Spleen (tissue), 7 donors: ENCODE data around the gene FA2H.

Experiments used
- POLR2A ChIP-seq, 3 donors: fragments of 450-650 bp; IDR thresholded peaks; one replicate each; pipeline ENCODE4 v1.5.1; 2017; ENCODE audit warnings: antibody characterized with exemption in 3 of 3, mild to moderate bottlenecking in 1 of 3
- POLR2AphosphoS5 ChIP-seq, 3 donors: sonication (generic); formaldehyde crosslinking; IDR thresholded peaks; one replicate each; pipeline ENCODE4 v1.5.1; 2017; ENCODE audit warnings: antibody characterized with exemption in 3 of 3
- TF ChIP-seq, protein P1 (sequence below), 11 experiments: fragments of 200-600 bp in 7 of 11; fragments of 450-650 bp in 4 of 11; sonication (generic) in 4 of 11; IDR thresholded peaks in 8 of 11; conservative IDR thresholded peaks in 3 of 11; 1 replicate in 7 of 11; 2 replicates in 4 of 11; pipeline versions ENCODE4 v1.4.0 to v1.8.0; 2016 to 2021; ENCODE audit warnings: antibody characterized with exemption in 11 of 11, inconsistent platforms in 4 of 11, mild to moderate bottlenecking in 1 of 11
- donor health status: DM: no; HTN: no; CAD: no; lungs with moderate emphysema.
- donor health status: DM: no; HTN: no; CAD: no.
- donor health status: DM: no; HTN: no; CAD: no.

DNA sequence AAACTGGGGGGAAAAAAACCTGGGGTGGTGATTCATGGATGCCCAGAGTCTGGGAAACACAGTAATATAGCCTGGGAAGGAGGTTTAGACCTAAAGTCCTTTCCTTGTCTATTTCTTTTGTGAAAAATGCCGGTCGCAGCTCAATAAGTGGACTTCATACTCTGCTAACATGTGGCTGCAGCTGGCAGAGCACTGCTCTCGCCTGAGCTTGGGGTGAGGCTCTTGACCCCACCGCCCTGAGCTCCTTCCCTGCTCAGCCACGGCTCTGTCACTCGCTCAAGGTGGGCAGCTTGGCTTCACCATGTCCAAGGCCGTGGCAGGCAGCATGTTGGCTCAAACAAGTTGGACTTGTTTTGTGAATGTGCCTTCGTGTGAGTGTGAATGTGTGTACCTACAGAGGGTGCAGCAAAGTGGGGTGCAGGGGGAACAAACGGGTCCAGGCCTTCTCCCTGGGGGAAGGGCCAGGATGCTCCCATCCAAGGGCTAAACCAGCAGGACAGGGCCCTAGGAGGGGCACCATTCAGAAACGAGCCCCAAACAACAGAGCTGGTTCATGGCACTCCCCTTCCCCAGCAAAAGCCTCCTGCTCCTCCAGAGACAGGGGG is 4.9 kb downstream of the FA2H start:
- TF ChIP-seq, protein P1, sequence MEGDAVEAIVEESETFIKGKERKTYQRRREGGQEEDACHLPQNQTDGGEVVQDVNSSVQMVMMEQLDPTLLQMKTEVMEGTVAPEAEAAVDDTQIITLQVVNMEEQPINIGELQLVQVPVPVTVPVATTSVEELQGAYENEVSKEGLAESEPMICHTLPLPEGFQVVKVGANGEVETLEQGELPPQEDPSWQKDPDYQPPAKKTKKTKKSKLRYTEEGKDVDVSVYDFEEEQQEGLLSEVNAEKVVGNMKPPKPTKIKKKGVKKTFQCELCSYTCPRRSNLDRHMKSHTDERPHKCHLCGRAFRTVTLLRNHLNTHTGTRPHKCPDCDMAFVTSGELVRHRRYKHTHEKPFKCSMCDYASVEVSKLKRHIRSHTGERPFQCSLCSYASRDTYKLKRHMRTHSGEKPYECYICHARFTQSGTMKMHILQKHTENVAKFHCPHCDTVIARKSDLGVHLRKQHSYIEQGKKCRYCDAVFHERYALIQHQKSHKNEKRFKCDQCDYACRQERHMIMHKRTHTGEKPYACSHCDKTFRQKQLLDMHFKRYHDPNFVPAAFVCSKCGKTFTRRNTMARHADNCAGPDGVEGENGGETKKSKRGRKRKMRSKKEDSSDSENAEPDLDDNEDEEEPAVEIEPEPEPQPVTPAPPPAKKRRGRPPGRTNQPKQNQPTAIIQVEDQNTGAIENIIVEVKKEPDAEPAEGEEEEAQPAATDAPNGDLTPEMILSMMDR (IDR thresholded peaks at IDR 0.05 in 8 of 11, conservative IDR thresholded peaks at IDR 0.05 in 3 of 11): no peak
- no peak for TF ChIP-seq POLR2A (IDR thresholded peaks at IDR 0.05)
- TF ChIP-seq POLR2AphosphoS5 (IDR thresholded peaks at IDR 0.05): no peak
